Measurements from ENCODE around the gene KCTD10.

Gene KCTD10

DNA sequence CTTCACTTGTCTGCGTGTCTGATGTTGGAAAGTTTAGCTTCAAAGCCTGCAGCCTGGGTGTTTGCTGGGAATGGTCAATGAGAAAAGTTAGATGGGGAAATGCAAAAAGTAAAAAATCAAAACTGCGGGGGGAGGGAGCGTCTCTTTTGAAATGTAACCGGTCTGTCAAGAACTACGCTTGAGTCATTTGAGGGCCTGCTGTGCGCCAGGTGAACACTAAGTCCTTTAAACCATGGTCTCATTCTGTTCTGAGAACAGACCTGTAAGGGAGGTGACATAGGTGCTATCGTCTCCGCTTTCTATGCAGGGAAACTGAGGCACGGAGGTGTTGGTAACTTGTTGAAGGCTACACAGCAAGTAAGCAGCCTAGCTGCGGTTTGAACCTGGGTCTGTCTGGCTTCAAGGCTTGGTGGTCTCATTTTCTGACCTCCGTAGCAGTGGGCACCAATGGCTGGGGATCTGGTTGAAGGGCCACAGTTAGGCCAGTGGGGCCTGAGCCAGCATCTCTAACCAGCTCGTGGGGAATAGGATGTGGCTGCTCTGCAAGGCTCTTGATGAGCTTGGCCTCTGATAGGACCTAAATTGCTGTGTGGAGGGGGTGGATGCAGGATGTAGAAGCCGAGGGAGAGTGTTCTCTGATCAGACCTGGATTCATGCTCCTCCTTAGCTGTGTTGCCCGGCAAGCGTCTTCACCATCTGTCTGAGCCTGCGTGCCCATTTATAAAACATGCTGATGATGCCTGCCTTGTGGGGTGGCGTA is 41.5 kb downstream of the KCTD10 start:
- no peak overlapping the region for H3K4me3 ChIP-seq (replicated peaks; ENCODE audit: insufficient read depth, low read length)
- H3K27ac ChIP-seq (replicated peaks), result no peak overlapping the region
- TF ChIP-seq POLR2AphosphoS5 (IDR thresholded peaks at IDR 0.05; ENCODE audit: low read depth), result no peak
- no peak for TF ChIP-seq SPI1 (IDR thresholded peaks at IDR 0.05; ENCODE audit: borderline replicate concordance, low read depth)
- TF ChIP-seq, protein P1, sequence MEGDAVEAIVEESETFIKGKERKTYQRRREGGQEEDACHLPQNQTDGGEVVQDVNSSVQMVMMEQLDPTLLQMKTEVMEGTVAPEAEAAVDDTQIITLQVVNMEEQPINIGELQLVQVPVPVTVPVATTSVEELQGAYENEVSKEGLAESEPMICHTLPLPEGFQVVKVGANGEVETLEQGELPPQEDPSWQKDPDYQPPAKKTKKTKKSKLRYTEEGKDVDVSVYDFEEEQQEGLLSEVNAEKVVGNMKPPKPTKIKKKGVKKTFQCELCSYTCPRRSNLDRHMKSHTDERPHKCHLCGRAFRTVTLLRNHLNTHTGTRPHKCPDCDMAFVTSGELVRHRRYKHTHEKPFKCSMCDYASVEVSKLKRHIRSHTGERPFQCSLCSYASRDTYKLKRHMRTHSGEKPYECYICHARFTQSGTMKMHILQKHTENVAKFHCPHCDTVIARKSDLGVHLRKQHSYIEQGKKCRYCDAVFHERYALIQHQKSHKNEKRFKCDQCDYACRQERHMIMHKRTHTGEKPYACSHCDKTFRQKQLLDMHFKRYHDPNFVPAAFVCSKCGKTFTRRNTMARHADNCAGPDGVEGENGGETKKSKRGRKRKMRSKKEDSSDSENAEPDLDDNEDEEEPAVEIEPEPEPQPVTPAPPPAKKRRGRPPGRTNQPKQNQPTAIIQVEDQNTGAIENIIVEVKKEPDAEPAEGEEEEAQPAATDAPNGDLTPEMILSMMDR (IDR thresholded peaks at IDR 0.05; ENCODE audit: insufficient read depth, low read length), result no peak
- no peak for TF ChIP-seq GABPA (IDR thresholded peaks at IDR 0.05; ENCODE audit: low read depth)
- no peak for TF ChIP-seq REST (IDR thresholded peaks at IDR 0.05; ENCODE audit: insufficient replicate concordance, low read depth)
- no peaks in the 10 kb centered on the region for H3K27me3 ChIP-seq (ENCODE audit: insufficient read depth, poor library complexity, severe bottlenecking)
- DNase-seq (ENCODE audit: low read depth in 1 of 2, low spot score in 1 of 2), result no peak

- H3K27ac ChIP-seq (replicated peaks), result no peak overlapping the region
- H3K27me3 ChIP-seq (ENCODE audit: insufficient read depth, poor library complexity, severe bottlenecking), result no peaks in the 10 kb centered on the region
- no peak overlapping the region for H3K4me3 ChIP-seq (replicated peaks; ENCODE audit: insufficient read depth, low read length)
- DNase-seq (ENCODE audit: low read depth in 1 of 2, low spot score in 1 of 2), result no peak
- TF ChIP-seq POLR2AphosphoS5 (IDR thresholded peaks at IDR 0.05; ENCODE audit: low read depth), result no peak
- no peak for TF ChIP-seq GABPA (IDR thresholded peaks at IDR 0.05; ENCODE audit: low read depth)
- no peak for TF ChIP-seq REST (IDR thresholded peaks at IDR 0.05; ENCODE audit: insufficient replicate concordance, low read depth)
- no peak for TF ChIP-seq SPI1 (IDR thresholded peaks at IDR 0.05; ENCODE audit: borderline replicate concordance, low read depth)
- TF ChIP-seq, protein P1 (IDR thresholded peaks at IDR 0.05; ENCODE audit: insufficient read depth, low read length), result no peak
These were observed 42.5 kb downstream of the KCTD10 start for GRCh38 chr12:109434582-109434981.

DNA sequence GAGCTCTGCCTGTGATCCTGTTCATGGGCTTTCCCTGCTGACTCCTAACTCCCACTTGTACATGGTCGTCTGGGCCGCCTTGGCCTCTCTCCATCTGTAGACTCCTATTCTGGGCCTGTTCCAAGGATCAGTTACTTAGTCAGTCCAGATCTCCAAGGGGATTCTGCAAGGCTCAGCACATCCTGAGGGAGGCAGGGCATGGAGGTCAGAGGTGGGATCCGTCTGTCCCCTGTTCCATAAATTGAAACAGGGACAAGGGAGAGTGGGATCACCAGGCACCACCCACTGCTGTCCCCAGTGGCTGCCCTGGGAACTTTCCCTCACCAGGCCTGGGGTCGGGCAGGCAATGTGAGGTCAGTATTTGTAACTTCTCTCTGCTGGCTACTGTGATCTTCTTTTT is 43.5 kb downstream of the KCTD10 start:
- Histone ChIP-seq H3K27me3 (ENCODE audit: insufficient read depth, poor library complexity, severe bottlenecking) (no peaks in the 10 kb centered on the region), H3K27ac (replicated peaks) (no peak overlapping the region), H3K4me3 (replicated peaks; ENCODE audit: insufficient read depth, low read length) (no peak overlapping the region)
- DNase-seq (ENCODE audit: low read depth in 1 of 2, low spot score in 1 of 2), result no peak
- TF ChIP-seq GABPA (IDR thresholded peaks at IDR 0.05; ENCODE audit: low read depth) (no peak), SPI1 (IDR thresholded peaks at IDR 0.05; ENCODE audit: borderline replicate concordance, low read depth) (no peak), REST (IDR thresholded peaks at IDR 0.05; ENCODE audit: insufficient replicate concordance, low read depth) (no peak), POLR2AphosphoS5 (IDR thresholded peaks at IDR 0.05; ENCODE audit: low read depth) (no peak)
- TF ChIP-seq, protein P1 (IDR thresholded peaks at IDR 0.05; ENCODE audit: insufficient read depth, low read length), result peak; percentile 14

Measured in HL-60 (cell line).